GM12875 (cell line): ENCODE measurements around the gene DDT.
"Not testable (repeated sequence)": the region's sequence is repeated elsewhere in the genome, so short reads cannot be mapped to it uniquely, and the experiment has no call there.

Source experiments
- H3K4me3 ChIP-seq: one replicate; pipeline ENCODE4 v1.5.1; 2011; ENCODE audit warnings: low read depth, low read length, control low read depth
- TF ChIP-seq, protein P1 (sequence below): IDR thresholded peaks from 2 replicates; pipeline ENCODE4 v1.5.1; 2011; ENCODE audit warnings: low read depth, mild to moderate bottlenecking, control low read depth, inconsistent platforms, low read length, moderate library complexity, borderline replicate concordance; ENCODE audit not compliant: insufficient read depth

Gene DDT

DNA sequence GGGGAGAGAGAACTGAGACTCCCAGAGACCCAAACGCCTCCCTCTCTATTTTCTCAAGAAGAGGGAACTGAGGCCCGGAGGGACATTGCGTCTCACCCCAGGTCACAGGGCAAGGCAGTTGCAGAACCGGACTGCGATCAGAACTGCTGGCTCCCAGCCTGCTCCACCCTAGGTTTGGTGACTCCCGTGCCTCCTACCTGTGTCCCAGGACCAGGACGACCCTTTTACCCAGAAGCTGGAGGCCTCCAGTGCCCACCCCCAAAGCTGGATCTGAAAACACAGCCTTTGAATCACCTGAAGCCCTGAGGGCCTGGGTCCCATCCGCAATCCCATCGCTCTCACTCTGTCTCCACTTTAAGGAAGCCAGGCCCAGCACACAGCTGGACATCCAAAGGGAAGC, 29.6 kb upstream of the DDT start:
- H3K4me3 ChIP-seq = no peak overlapping the region
- TF ChIP-seq, protein P1, sequence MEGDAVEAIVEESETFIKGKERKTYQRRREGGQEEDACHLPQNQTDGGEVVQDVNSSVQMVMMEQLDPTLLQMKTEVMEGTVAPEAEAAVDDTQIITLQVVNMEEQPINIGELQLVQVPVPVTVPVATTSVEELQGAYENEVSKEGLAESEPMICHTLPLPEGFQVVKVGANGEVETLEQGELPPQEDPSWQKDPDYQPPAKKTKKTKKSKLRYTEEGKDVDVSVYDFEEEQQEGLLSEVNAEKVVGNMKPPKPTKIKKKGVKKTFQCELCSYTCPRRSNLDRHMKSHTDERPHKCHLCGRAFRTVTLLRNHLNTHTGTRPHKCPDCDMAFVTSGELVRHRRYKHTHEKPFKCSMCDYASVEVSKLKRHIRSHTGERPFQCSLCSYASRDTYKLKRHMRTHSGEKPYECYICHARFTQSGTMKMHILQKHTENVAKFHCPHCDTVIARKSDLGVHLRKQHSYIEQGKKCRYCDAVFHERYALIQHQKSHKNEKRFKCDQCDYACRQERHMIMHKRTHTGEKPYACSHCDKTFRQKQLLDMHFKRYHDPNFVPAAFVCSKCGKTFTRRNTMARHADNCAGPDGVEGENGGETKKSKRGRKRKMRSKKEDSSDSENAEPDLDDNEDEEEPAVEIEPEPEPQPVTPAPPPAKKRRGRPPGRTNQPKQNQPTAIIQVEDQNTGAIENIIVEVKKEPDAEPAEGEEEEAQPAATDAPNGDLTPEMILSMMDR = no peak

DNA sequence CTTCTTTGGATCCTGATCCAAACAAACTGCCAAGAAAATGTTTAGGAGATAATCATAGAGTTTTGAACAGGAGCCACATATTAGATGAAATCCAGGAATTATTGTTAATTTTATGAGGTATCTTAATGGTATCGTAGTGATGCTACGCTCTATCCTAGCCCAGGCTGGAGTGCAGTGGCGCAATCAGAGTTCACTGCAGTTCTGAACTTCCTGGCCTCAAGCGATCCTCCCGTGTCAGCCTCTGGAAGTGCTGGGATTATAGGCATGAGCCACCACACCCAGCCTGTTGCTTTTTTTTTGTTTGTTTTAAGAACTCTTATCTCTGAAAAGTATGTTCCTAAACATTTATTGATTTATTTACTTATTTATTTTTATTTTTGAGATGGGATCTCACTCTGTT, 28.6 kb upstream of the DDT start:
- TF ChIP-seq, protein P1 = no peak

DNA sequence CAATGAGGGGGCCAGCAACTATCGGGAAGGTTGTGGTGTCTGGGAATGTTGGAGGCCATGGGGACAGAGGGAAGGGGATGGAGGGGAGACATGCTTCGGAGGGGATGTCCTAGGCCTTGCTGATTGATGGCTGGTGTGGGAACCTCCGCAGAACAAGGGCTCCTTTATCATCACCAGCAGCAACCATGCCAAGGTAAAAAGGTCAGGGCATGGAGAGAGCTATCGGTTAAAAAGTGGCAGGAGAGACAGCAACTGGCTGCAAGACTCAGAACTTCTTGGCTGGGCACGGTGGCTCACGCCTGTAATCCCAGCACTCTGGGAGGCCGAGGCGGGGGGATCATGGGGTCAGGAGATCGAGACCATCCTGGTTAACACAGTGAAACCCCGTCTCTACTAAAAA, 28.0 kb upstream of the DDT start:
- no peak overlapping the region for H3K4me3 ChIP-seq
- TF ChIP-seq, protein P1 = no peak

More for the DNA sequence above, 28.6 kb upstream of the DDT start:
- no peak overlapping the region for H3K4me3 ChIP-seq

DNA sequence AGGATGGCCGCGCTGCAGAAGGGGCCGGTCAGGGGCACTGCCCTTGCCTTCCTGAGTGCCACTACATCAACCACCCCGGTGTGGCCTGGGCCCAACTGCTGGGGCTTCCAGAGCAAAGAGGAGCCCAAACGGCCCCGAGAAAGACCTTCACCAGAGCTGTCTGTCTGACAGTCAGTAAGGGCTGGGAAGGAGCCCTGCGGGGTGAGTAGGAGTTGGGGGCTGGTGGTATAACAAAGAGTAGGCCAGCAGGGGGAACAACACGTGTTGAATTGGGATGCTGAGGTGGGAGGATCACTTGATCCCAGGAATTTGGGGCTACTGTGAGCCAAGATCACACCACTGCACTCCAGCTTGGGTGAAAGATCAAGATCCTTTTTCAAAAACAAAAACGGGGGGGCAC, 27.1 kb upstream of the DDT start:
- no peak overlapping the region for H3K4me3 ChIP-seq
- TF ChIP-seq, protein P1 = no peak

DNA sequence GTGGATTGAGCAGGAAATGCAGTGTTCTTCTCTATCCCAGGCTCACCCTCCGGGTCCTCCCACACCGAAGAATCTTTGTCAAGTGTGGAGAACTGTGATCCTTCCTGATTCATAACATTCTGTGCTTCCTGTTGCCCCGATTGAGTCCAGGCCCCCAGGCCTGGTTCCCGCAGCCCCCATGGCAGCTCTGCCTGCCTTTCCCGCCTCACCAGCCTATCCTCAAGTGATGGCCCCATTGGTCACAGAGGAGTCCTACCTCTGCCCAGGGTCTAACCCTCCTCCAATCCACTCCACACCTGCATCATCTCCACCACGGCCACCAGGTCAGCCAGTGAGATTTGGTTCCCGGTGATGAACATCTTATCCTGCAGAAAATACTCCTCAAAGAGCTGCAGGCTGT, 25.5 kb upstream of the DDT start:
- not testable (repeated sequence) for H3K4me3 ChIP-seq

DNA sequence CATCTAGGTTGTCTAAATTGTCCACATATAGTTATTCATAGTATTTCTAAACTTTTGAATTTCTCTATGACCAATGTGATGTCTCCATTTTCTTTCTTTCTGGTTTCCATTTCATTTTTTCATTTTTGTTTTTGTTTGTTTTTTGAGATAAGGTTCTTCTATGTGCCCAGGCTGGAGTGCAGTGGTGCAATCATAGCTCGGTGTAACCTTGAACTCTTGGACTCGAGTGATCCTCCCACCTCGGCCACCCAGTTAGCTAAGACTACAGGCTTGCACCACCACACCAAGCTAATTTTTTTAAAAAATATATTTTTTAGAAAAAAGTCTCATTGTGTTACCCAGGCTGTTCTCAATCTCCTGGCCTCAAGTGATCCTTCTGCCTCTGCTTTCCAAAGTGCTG, 22.9 kb upstream of the DDT start:
- no peak overlapping the region for H3K4me3 ChIP-seq
- TF ChIP-seq, protein P1 = no peak

DNA sequence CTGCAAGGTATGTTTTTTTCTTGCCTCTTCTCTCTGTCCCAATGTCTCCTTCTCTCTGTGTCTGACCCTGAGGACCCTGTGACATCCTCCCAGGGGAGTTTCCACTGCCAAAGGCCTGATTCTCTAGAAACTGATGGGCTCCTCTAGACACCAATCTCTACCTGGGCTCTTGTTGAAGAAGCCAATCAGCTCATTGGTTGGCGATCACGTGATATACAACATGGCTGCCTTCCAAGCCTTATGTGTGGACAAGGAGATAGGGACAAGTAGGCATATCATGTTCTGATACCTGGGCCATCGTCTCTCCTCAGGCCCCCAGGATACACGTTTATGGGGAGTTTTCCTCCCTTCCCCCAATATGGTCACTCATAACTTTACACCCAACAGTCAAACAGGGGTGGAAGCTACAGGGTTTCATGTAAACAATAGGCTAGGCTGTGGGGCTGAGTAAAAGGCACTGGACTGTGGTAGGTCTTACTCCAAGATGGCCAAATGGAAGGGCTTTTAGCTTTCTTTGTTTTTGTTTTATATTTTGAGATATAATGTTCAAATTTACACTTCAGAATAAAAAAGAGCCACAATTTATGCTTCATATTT, 19.4 kb upstream of the DDT start:
- H3K4me3 ChIP-seq = not testable (repeated sequence)

DNA sequence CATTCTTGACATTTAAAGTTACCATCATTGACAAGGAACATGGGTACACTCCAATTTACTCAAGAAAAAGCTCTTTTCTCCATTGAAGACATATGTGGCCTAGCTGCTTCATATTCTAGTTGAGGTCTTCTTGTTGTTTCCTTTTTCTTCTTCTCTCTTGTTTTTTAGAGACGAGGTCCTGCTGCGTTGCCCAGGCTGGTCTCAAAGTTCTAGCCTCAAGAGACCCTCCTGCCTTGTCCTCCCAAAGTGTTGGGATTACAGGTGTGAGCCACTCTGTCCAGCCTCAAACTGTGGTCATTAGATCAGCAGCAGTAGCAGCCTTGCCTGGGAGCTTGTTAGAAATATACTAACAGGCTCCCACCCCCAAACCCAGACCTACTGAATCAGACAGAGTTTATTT, 18.8 kb upstream of the DDT start:
- not testable (repeated sequence) for H3K4me3 ChIP-seq

DNA sequence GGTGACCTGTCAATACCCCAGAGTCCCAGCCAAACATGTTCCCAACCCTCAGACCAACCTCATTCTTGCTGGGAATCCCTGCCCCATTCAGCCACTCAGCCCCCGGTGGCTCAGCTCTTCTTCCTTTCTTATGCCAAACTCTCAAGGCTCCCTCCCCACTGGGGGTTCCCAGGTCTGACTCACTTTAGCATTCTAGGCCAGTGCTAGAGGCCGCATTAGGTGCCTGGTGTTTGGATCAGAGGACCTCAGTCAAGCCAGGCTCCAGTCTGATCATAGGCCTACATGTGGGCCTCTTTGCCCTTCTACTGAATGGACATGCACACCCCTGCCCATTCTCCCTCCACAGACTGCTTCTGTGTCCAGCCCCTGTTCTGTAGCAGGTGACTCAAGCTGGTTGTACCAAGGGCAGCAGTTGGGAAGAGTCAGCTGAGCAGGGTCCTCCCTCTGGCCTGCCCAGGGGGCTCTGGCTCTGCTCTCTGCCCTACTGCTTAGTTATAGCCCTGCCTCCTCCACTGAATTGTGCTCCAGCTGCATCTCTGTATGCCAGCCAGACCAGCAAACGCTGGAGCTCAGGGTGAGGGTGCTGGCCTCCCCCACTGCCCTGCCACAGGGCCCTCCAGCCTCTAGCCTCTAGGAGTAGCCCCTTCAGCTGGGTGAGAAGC, 15.5 kb upstream of the DDT start:
- not testable (repeated sequence) for H3K4me3 ChIP-seq

DNA sequence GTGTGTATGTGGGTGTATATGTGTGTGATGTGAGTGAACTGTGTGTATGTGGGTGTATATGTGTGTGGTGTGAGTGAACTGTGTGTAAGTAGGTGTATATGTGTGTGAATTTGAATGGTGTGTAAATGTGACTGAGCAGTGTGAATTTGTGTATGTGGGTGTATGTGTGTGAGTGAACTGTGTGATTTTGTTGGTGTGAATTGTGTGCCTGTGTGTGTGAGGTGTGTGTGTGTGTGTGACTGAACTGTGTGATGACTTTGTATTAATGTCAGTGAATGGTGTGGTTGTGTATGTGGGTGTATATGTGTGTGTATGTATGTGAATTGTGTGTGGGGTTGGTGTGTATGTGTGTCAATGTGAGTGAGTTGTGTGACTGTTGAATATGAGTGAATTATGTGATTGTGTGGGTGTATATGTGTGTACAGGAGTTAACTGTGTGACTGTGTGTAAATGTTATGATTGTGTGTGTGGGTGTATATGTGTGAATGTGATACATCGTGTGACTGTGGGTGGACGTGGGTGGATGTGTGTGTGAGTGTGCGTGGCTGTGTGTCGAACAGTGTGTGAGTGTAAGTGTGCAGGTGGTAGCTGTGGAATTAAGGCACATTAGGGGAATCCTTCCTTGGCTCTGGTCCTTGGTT, 12.4 kb upstream of the DDT start:
- H3K4me3 ChIP-seq = not testable (repeated sequence)

DNA sequence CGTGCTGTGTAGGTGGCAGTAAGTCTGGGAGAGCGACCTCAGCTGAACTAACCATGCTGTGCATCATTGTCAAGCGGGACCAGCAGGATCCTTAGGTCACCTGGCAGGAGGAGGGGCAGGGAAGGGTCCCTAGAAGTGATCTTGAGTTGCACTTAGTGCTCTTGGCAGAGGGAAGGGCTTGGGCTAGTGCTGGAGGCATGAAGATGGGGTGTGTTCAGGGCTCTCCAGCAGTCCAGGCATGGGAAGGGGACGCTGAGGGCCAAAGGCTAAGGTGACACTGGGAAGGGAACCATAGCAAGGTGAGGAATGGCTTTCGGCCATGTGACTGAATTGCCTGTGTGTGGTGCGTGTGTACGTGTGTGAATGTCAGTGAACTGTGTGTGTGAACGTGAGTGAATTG, 11.8 kb upstream of the DDT start:
- not testable (repeated sequence) for H3K4me3 ChIP-seq
